GM12878 (cell line): ENCODE measurements around the gene MB21D2. TPM values are rescaled to one million over a fixed set of nuclear protein-coding genes. Genes with fewer than 3 reads are reported as not detected.

ENCODE experiments used
- ATF3 ChIP-seq: IDR thresholded peaks from 2 replicates; pipeline ENCODE4 v1.6.1; 2011; ENCODE audit warnings: low read depth, mild to moderate bottlenecking, low read length, moderate library complexity, borderline replicate concordance; ENCODE audit errors: extremely low read depth
- BMI1 ChIP-seq: fragments of 450-650 bp; IDR thresholded peaks from 2 replicates; pipeline ENCODE4 v1.6.1; 2016; ENCODE audit warnings: mild to moderate bottlenecking, moderate library complexity, borderline replicate concordance
- BRCA1 ChIP-seq: IDR thresholded peaks from 2 replicates; pipeline ENCODE4 v1.6.1; 2011; ENCODE audit warnings: low read depth, low read length, improper control_type of control experiment
- CBX5 ChIP-seq: sonication (generic); IDR thresholded peaks from 2 replicates; pipeline ENCODE4 v1.6.1; 2016; ENCODE audit warnings: low read depth, moderate library complexity, mild to moderate bottlenecking, inconsistent platforms
- CEBPB ChIP-seq, 2 experiments: fragments of 150-350 bp in 1 of 2; IDR thresholded peaks; 2 replicates each; pipeline ENCODE4 v1.6.1; 2012 to 2014; ENCODE audit warnings: low read depth in 2 of 2, low read length in 2 of 2, borderline replicate concordance in 1 of 2, inconsistent platforms in 1 of 2
- CHD1 ChIP-seq: IDR thresholded peaks from 2 replicates; pipeline ENCODE4 v1.6.1; 2012; ENCODE audit warnings: low read depth, low read length, improper control_type of control experiment
- CHD2 ChIP-seq: IDR thresholded peaks from 2 replicates; pipeline ENCODE4 v1.6.1; 2011; ENCODE audit warnings: low read depth, low read length, improper control_type of control experiment, borderline replicate concordance
- CHD4 ChIP-seq: fragments of 200-600 bp; sonication (generic); IDR thresholded peaks from 2 replicates; pipeline ENCODE4 v1.6.1; 2016; ENCODE audit warnings: mild to moderate bottlenecking
- JUND ChIP-seq: IDR thresholded peaks from 2 replicates; pipeline ENCODE4 v1.6.1; 2012; ENCODE audit warnings: low read depth, mild to moderate bottlenecking, low read length, improper control_type of control experiment, moderate library complexity
- KAT2A ChIP-seq: conservative IDR thresholded peaks from 2 replicates; pipeline ENCODE4 v1.6.1; 2011; ENCODE audit warnings: low read depth, low read length; ENCODE audit not compliant: control insufficient read depth
- KDM1A ChIP-seq: fragments of 200-600 bp; sonication (generic); IDR thresholded peaks from 2 replicates; pipeline ENCODE4 v1.6.1; 2016; ENCODE audit warnings: borderline replicate concordance
- KLF5 ChIP-seq: fragments of 450-650 bp; IDR thresholded peaks from 2 replicates; pipeline ENCODE4 v1.6.1; 2014; ENCODE audit warnings: mild to moderate bottlenecking; ENCODE audit not compliant: partially characterized antibody
- MAX ChIP-seq: IDR thresholded peaks from 2 replicates; pipeline ENCODE4 v1.6.1; 2012; ENCODE audit warnings: low read depth, low read length, improper control_type of control experiment
- MEF2A ChIP-seq: IDR thresholded peaks from 2 replicates; pipeline ENCODE4 v1.6.1; 2011; ENCODE audit warnings: low read depth, mild to moderate bottlenecking, low read length, moderate library complexity; ENCODE audit not compliant: insufficient read depth
- NFYA ChIP-seq: IDR thresholded peaks from 2 replicates; pipeline ENCODE4 v1.6.1; 2011; ENCODE audit warnings: low read depth, mild to moderate bottlenecking, low read length, improper control_type of control experiment, borderline replicate concordance
- NFYB ChIP-seq: IDR thresholded peaks from 2 replicates; pipeline ENCODE4 v1.6.1; 2011; ENCODE audit warnings: low read depth, mild to moderate bottlenecking, low read length, improper control_type of control experiment, moderate library complexity; ENCODE audit not compliant: insufficient read depth
- PML ChIP-seq: IDR thresholded peaks from 2 replicates; pipeline ENCODE4 v1.6.1; 2012; ENCODE audit warnings: low read length, inconsistent platforms
- POU2F2 ChIP-seq: IDR thresholded peaks from 3 replicates; pipeline ENCODE4 v1.6.1; 2011; ENCODE audit warnings: low read depth, mild to moderate bottlenecking, low read length, borderline replicate concordance
- RBBP5 ChIP-seq: fragments of 200-600 bp; sonication (generic); conservative IDR thresholded peaks from 2 replicates; pipeline ENCODE4 v1.6.1; 2016
- RELA ChIP-seq: fragments of 450-650 bp; IDR thresholded peaks from 2 replicates; pipeline ENCODE4 v1.8.0; 2014; ENCODE audit warnings: borderline replicate concordance; ENCODE audit not compliant: partially characterized antibody
- SMC3 ChIP-seq: IDR thresholded peaks from 2 replicates; pipeline ENCODE4 v1.6.1; 2011; ENCODE audit warnings: low read length, improper control_type of control experiment, borderline replicate concordance
- SRF ChIP-seq, 2 experiments: IDR thresholded peaks; 2 replicates each; pipeline ENCODE4 v1.6.1; 2011; ENCODE audit warnings: low read depth in 2 of 2, low read length in 2 of 2, mild to moderate bottlenecking in 1 of 2, moderate library complexity in 1 of 2
- ZNF274 ChIP-seq: IDR thresholded peaks from one replicate; pipeline ENCODE4 v1.8.0; 2011; ENCODE audit not compliant: insufficient read length, insufficient read depth
- ZNF384 ChIP-seq: IDR thresholded peaks from 2 replicates; pipeline ENCODE4 v1.6.1; 2012; ENCODE audit warnings: low read depth, mild to moderate bottlenecking, low read length, improper control_type of control experiment, borderline replicate concordance
- ZSCAN29 ChIP-seq: fragments of 450-650 bp; IDR thresholded peaks from 2 replicates; pipeline ENCODE4 v1.6.1; 2017; ENCODE audit warnings: mild to moderate bottlenecking, moderate library complexity
- polyA plus RNA-seq, 11 experiments: library from polyadenylated mRNA; depleted of rRNA in 4 of 11; unstranded in 6 of 11; stranded (reverse) in 5 of 11; fragments of >200 nt; fragmentation: Nextera tagmentation in 4 of 11; fragmentation: Illumina TruSeq in 1 of 11; extraction: Ambion mirVana in 4 of 11; extraction: Trizol in 1 of 11; gene quantifications; 1 replicate in 1 of 11; 2 replicates in 10 of 11; pipeline versions ENCODE4 v1.2.1 to v1.2.3, GENCODE V29; 2011 to 2016; ENCODE audit warnings: inconsistent platforms in 2 of 11, missing spikeins in 2 of 11, low read depth in 1 of 11
- total RNA-seq, 4 experiments: library from RNA; depleted of rRNA in 3 of 4; stranded (reverse); fragments of >200 nt in 3 of 4; fragmentation: Illumina TruSeq in 1 of 4; extraction: Trizol in 1 of 4; gene quantifications; 2 replicates each; pipeline versions ENCODE4 v1.2.1 to v1.2.3, GENCODE V29; 2013 to 2021
- TF ChIP-seq, protein P1 (sequence below): fragments of 450-650 bp; IDR thresholded peaks from 2 replicates; pipeline ENCODE4 v1.6.1; 2017; ENCODE audit warnings: antibody characterized with exemption, mild to moderate bottlenecking, moderate library complexity
- TF ChIP-seq, protein P2 (sequence below): fragments of 150-350 bp; IDR thresholded peaks from 2 replicates; pipeline ENCODE4 v1.6.1; 2014; ENCODE audit warnings: mild to moderate bottlenecking, low read depth, low read length

MB21D2 gene
- total and polyA plus RNA-seq, 10 of the 15 experiments (the other 5 are each of a cell fraction or from before 2014, with no cell fraction given) = 7.9 to 21.2 (median 15.3) TPM

DNA sequence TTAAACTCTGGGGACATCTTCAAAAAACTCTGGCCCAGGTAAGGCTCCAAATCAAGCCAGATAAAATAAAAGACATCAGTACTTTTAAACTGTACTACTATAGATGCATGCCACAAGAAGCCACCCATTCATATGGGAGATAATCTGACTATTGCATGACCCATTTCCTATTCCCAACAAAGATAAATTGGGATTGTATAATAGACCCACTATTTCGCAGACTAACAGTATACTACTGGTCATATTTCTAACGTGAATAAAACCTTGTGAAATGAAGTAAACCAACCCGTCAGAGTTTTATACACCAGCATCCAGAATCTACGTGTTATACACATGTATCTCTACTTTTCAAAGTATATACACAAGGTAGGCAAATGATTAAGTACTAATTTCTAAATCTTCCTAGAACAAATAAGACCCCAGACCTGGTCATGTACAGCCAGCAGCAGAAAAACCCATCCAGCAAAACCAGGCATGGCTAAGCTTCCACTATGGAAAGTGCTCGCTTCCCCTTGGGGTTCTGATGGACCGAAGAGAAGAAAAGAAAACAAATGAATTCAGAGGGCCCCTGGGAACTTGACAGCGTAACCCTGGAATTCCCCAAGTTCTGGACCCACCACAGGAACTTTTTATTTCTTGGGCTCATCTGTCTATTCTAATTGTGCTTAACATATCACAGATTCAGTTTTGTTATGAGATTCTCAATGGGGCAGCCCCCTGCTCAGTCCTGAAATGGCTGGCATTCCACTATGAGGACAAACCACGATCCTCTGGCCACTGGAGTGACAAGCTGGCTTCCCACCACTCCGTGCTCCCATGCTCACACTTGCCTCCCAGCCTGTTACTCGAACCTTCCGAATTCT is 69.1 kb downstream of the MB21D2 start (continued):
- TF ChIP-seq MAX (no peak), BRCA1 (no peak), CEBPB (IDR thresholded peaks at IDR 0.05; ENCODE audit: borderline replicate concordance in 1 of 2, low read depth in 2 of 2, low read length in 2 of 2) (no peak), BMI1 (no peak), ZNF274 (no peak), SMC3 (no peak), JUND (0 out of 2 replicates have a peak, but pooled peaks have one; percentile 5), CHD4 (no peak), RBBP5 (no peak), ATF3 (no peak), KAT2A (no peak), CHD2 (no peak), ZSCAN29 (no peak), ZNF384 (no peak), NFYA (no peak), NFYB (no peak), CBX5 (no peak), PML (no peak), KDM1A (no peak), MEF2A (no peak), CHD1 (no peak), RELA (peak; percentile 76), POU2F2 (peak; percentile 77; the same call in 2 of the 3 replicates), SRF (IDR thresholded peaks at IDR 0.05; ENCODE audit: low read depth in 2 of 2, low read length in 2 of 2) (no peak), KLF5 (no peak)
- TF ChIP-seq, protein P1, sequence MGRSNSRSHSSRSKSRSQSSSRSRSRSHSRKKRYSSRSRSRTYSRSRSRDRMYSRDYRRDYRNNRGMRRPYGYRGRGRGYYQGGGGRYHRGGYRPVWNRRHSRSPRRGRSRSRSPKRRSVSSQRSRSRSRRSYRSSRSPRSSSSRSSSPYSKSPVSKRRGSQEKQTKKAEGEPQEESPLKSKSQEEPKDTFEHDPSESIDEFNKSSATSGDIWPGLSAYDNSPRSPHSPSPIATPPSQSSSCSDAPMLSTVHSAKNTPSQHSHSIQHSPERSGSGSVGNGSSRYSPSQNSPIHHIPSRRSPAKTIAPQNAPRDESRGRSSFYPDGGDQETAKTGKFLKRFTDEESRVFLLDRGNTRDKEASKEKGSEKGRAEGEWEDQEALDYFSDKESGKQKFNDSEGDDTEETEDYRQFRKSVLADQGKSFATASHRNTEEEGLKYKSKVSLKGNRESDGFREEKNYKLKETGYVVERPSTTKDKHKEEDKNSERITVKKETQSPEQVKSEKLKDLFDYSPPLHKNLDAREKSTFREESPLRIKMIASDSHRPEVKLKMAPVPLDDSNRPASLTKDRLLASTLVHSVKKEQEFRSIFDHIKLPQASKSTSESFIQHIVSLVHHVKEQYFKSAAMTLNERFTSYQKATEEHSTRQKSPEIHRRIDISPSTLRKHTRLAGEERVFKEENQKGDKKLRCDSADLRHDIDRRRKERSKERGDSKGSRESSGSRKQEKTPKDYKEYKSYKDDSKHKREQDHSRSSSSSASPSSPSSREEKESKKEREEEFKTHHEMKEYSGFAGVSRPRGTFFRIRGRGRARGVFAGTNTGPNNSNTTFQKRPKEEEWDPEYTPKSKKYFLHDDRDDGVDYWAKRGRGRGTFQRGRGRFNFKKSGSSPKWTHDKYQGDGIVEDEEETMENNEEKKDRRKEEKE = no peak
- TF ChIP-seq, protein P2, sequence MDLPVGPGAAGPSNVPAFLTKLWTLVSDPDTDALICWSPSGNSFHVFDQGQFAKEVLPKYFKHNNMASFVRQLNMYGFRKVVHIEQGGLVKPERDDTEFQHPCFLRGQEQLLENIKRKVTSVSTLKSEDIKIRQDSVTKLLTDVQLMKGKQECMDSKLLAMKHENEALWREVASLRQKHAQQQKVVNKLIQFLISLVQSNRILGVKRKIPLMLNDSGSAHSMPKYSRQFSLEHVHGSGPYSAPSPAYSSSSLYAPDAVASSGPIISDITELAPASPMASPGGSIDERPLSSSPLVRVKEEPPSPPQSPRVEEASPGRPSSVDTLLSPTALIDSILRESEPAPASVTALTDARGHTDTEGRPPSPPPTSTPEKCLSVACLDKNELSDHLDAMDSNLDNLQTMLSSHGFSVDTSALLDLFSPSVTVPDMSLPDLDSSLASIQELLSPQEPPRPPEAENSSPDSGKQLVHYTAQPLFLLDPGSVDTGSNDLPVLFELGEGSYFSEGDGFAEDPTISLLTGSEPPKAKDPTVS = no peak
